Upper lobe of left lung (tissue), 4 donors: Measurements from ENCODE around the gene SLC44A4.

Source experiments
- CTCF ChIP-seq, 6 experiments: fragments of 450-650 bp in 4 of 6; fragments of 200-600 bp in 2 of 6; sonication (generic) in 2 of 6; IDR thresholded peaks; one replicate each; pipeline ENCODE4 v1.5.1; 2016 to 2019; ENCODE audit warnings: antibody characterized with exemption in 6 of 6
- EP300 ChIP-seq, 4 donors: sonication (generic); formaldehyde crosslinking; IDR thresholded peaks; one replicate each; pipeline ENCODE4 v1.5.1; 2017; ENCODE audit warnings: antibody characterized with exemption in 4 of 4, control low read depth in 2 of 4
- POLR2A ChIP-seq, 4 donors: fragments of 450-650 bp; IDR thresholded peaks; one replicate each; pipeline ENCODE4 v1.5.1; 2016 to 2017; ENCODE audit warnings: antibody characterized with exemption in 4 of 4, mild to moderate bottlenecking in 2 of 4
- POLR2AphosphoS5 ChIP-seq, 2 donors: sonication (generic); formaldehyde crosslinking; IDR thresholded peaks; one replicate each; pipeline ENCODE4 v1.5.1; 2017; ENCODE audit warnings: antibody characterized with exemption in 2 of 2

DNA sequence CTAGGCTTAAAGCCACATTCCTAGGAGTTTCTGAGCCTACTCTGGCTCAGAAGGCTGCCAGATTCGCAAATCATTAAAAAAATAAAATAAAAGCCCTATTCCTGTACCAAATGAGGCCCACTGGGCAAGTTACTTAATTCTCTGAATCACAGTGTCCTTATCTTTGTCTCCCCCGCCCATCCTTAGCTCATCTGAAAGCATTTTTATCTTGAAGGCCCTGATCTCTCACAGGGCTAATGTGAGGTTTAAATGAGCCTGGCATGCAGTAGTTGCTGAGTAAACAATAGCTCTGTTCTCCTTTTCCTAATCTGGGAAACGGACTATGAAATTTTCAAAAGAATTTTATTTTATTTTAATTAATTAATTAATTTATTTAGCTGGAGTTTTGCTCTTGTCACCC lies 25.2 kb upstream of the SLC44A4 start:
- TF ChIP-seq POLR2A (IDR thresholded peaks at IDR 0.05): no peak
- no peak for TF ChIP-seq CTCF (IDR thresholded peaks at IDR 0.05)
- no peak for TF ChIP-seq POLR2AphosphoS5 (IDR thresholded peaks at IDR 0.05)
- TF ChIP-seq EP300 (IDR thresholded peaks at IDR 0.05): no peak
